Esophagus squamous epithelium (tissue), 5 donors: ENCODE results near the gene PLD6. TPM values are rescaled to one million over a fixed set of nuclear protein-coding genes. Genes with fewer than 3 reads are reported as not detected.
"Not testable (repeated sequence)": the region's sequence is repeated elsewhere in the genome, so short reads cannot be mapped to it uniquely, and the experiment has no call there.

Experiments
- DNase-seq: peaks from one replicate; lab custom pipeline; 2025; lab: John Stamatoyannopoulos, UW
- H3K27ac ChIP-seq, 4 donors: fragments of 200-600 bp; sonication (generic); one replicate each; pipeline ENCODE4 v1.5.1; 2016 to 2019; ENCODE audit warnings: mild to moderate bottlenecking in 1 of 4
- H3K27me3 ChIP-seq, 4 donors: fragments of 200-600 bp; sonication (generic); 1 replicate in 3 of 4; 2 replicates in 1 of 4; pipeline versions ENCODE4 v1.5.1 to v1.6.0; 2017 to 2021; ENCODE audit warnings: antibody characterized with exemption in 1 of 4
- H3K36me3 ChIP-seq, 3 donors: fragments of 200-600 bp; sonication (generic); one replicate each; pipeline ENCODE4 v1.5.1; 2016 to 2019
- H3K4me1 ChIP-seq, 3 donors: fragments of 200-600 bp; sonication (generic); one replicate each; pipeline ENCODE4 v1.5.1; 2017 to 2019
- H3K4me3 ChIP-seq, 4 donors: fragments of 200-600 bp; sonication (generic); 1 replicate in 3 of 4; 2 replicates in 1 of 4; pipeline ENCODE4 v1.5.1; 2016 to 2019; ENCODE audit warnings: mild to moderate bottlenecking in 2 of 4, moderate library complexity in 1 of 4
- H3K9me3 ChIP-seq, 3 donors: fragments of 200-600 bp; sonication (generic); one replicate each; pipeline ENCODE4 v1.5.1; 2016 to 2019
- POLR2A ChIP-seq, 4 donors: fragments of 450-650 bp; IDR thresholded peaks; one replicate each; pipeline ENCODE4 v1.6.1; 2017; ENCODE audit warnings: antibody characterized with exemption in 4 of 4, mild to moderate bottlenecking in 4 of 4, moderate library complexity in 3 of 4
- WGBS, 2 donors: methylation state at CpG; one replicate each; pipeline ENCODE4 v1.1.5; 2018; 5-methylcytosine and 5-hydroxymethylcytosine counted together
- intact Hi-C: fragments of 100-400 bp; cut with DNase I; formaldehyde crosslinking; loops from one replicate; pipeline ENCODE4 v1.15.0; 2022
- total RNA-seq, 4 donors: library from RNA; depleted of rRNA; stranded (reverse); fragments of >200 nt; gene quantifications; one replicate each; pipeline ENCODE4 v1.1.0, GENCODE V29; 2016
- TF ChIP-seq, protein P1 (sequence below), 6 experiments: fragments of 450-650 bp in 4 of 6; fragments of 200-600 bp in 2 of 6; sonication (generic) in 2 of 6; IDR thresholded peaks; one replicate each; pipeline ENCODE4 v1.5.1; 2016 to 2019; ENCODE audit warnings: antibody characterized with exemption in 6 of 6, mild to moderate bottlenecking in 4 of 6, moderate library complexity in 4 of 6
- donor health status: DM: yes; HTN: yes; CAD: no.

PLD6 gene
- total RNA-seq, 4 donors from 2014 or later = 0.45 to 1.9 (median 0.95) TPM

DNA sequence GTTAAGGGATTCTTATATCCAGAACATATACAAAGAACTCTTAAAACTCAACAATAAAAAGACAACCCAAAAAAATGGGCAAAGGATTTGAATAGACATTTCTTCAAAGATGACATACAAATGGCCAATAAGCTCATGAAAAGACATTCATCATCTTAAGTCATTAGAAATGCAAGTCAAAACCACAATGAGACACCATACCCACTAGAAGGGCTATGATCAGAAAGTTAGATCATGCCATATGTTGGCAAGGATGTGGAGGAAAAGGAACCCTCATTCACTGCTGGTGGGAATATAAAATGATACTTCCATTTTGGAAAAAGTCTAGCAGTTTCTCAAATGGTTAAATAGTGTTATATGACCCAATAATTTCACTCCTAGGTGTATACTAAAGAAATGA lies 9.4 kb downstream of the PLD6 start:
- Histone ChIP-seq H3K4me3 (no peak overlapping the region), H3K36me3 (no peaks in the 10 kb centered on the region), H3K27ac (no peak overlapping the region), H3K9me3 (no peaks in the 10 kb centered on the region), H3K27me3 (no peaks in the 10 kb centered on the region), H3K4me1 (peaks cover 0 to 37% (median 10%) of the 10 kb centered on the region in 3 donors)
- no peak for DNase-seq
- intact Hi-C loops = no loop called here
- TF ChIP-seq POLR2A (IDR thresholded peaks at IDR 0.05) = no peak
- TF ChIP-seq, protein P1, sequence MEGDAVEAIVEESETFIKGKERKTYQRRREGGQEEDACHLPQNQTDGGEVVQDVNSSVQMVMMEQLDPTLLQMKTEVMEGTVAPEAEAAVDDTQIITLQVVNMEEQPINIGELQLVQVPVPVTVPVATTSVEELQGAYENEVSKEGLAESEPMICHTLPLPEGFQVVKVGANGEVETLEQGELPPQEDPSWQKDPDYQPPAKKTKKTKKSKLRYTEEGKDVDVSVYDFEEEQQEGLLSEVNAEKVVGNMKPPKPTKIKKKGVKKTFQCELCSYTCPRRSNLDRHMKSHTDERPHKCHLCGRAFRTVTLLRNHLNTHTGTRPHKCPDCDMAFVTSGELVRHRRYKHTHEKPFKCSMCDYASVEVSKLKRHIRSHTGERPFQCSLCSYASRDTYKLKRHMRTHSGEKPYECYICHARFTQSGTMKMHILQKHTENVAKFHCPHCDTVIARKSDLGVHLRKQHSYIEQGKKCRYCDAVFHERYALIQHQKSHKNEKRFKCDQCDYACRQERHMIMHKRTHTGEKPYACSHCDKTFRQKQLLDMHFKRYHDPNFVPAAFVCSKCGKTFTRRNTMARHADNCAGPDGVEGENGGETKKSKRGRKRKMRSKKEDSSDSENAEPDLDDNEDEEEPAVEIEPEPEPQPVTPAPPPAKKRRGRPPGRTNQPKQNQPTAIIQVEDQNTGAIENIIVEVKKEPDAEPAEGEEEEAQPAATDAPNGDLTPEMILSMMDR (IDR thresholded peaks at IDR 0.05) = no peak

DNA sequence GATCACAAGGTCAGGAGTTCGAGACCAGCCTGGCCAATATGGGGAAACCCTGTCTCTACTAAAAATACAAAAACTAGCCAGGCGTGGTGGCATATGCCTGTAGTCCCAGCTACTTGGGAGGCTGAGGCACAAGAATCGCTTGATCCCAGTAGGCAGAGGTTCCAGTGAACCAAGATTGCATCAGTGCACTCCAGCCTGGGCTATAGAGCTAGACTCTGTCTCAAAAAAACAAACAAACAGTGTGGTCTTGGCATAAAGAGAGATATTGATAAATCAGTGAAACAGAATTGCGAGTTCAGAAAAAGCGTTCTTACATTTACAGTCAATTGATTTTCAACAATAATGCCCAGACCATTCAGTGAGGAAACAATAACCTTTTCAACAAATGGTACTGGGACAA lies 10.7 kb downstream of the PLD6 start:
- H3K4me3 ChIP-seq, H3K27ac ChIP-seq, intact Hi-C loops, H3K9me3 ChIP-seq, DNase-seq, H3K36me3 ChIP-seq, H3K27me3 ChIP-seq: not testable (repeated sequence)
- WGBS, 2 donors = 94 to 95% methylated on average over 5 of the region's 5 CpGs
- peaks cover 0 to 38% (median 6%) of the 10 kb centered on the region in 3 donors for H3K4me1 ChIP-seq

DNA sequence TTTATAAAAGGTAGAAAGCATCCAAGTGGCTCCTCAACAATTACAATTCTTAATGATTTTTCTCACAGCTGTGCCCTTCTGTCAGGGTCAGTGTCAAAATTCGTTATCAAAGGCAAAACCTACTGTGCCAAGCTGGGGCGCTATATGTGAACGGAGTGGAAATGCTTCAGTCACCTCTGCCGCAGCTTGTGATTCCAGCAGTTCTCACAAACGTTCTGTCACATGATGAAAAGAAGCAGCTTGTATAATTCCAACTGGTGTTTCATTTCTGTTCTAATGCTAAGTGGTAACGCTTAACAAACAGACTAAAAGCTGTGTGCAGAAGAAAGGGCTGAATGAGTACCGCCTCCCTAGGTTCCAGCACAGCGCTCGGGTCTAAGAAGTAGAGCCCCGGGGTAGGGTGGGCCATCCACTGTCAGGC lies 14.2 kb downstream of the PLD6 start:
- Histone ChIP-seq H3K4me3 (no peak overlapping the region), H3K27ac (peak overlapping the region in 3 of 4 donors; percentile 47 to 70 (median 55)), H3K27me3 (no peaks in the 10 kb centered on the region), H3K36me3 (peaks cover 0 to 22% (median 0%) of the 10 kb centered on the region in 3 donors), H3K4me1 (peaks cover 7 to 48% (median 11%) of the 10 kb centered on the region in 3 donors), H3K9me3 (no peaks in the 10 kb centered on the region)
- no peak for DNase-seq
- TF ChIP-seq, protein P1 (IDR thresholded peaks at IDR 0.05) = no peak
- 59 to 65% methylated on average over 5 to 10 of the region's 10 CpGs for WGBS, 2 donors
- intact Hi-C loops = no loop called here

DNA sequence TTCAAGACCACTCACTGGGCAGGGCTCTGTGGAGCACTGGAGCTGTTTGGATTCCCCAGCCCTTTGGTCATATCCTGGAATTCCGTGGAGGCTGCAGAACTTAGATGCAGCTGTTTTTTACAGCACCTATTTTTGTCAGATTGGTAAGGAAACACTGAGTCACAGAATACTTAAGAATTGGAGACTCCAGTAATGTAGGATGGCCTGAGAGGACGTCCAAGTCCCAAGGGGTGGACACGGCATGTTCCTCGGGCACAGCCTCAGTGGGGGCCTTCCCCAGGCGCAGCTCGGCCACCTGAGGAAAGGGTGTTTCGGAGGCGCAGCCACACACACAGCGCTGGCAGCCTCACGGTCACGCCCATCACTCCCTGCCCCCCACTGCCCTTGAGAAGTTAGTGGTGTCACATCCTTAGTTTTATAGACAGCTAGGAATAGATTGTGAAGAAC lies 14.8 kb downstream of the PLD6 start:
- H3K36me3 ChIP-seq = peaks cover 0 to 24% (median 0%) of the 10 kb centered on the region in 3 donors
- no peaks in the 10 kb centered on the region for H3K27me3 ChIP-seq
- intact Hi-C loops = no loop called here
- H3K27ac ChIP-seq = peak overlapping the region in 3 of 4 donors; percentile 47 to 70 (median 55)
- H3K4me1 ChIP-seq = peaks cover 8 to 53% (median 17%) of the 10 kb centered on the region in 3 donors
- H3K9me3 ChIP-seq = no peaks in the 10 kb centered on the region
- no peak overlapping the region for H3K4me3 ChIP-seq
- WGBS, 2 donors = 59 to 80% methylated on average over 3 to 6 of the region's 11 CpGs
- DNase-seq = no peak
- TF ChIP-seq, protein P1 (IDR thresholded peaks at IDR 0.05) = no peak
- no peak for TF ChIP-seq POLR2A (IDR thresholded peaks at IDR 0.05)

DNA sequence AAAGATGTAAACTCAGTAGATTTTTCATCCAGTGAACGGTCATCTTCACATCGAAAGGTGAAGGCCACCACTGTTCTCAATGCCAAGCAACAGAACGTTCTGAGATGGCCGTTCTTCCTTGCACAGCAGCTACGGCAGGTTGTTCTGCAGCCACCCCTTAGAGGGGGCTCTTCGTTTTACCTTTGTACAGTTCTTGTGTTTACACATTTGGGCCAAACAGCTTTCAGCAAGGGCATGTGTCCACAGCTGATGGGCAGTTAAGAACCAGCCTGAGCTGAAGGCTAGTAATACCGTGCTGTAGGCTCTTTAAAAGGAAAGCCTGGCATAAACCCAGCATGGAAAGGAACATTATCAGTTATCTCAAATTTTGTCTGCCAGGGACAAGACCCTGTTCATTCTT lies 15.9 kb downstream of the PLD6 start:
- H3K27me3 ChIP-seq = no peaks in the 10 kb centered on the region
- 87 to 89% methylated on average over 7 of the region's 7 CpGs for WGBS, 2 donors
- H3K9me3 ChIP-seq = no peaks in the 10 kb centered on the region
- peaks cover 0 to 24% (median 0%) of the 10 kb centered on the region in 3 donors for H3K36me3 ChIP-seq
- peaks cover 8 to 65% (median 28%) of the 10 kb centered on the region in 3 donors for H3K4me1 ChIP-seq
- intact Hi-C loops = no loop called here
- TF ChIP-seq, protein P1 (IDR thresholded peaks at IDR 0.05) = no peak
- TF ChIP-seq POLR2A (IDR thresholded peaks at IDR 0.05) = no peak
- H3K4me3 ChIP-seq = no peak overlapping the region
- peak overlapping the region in 2 of 4 donors; percentile 0 to 47 for H3K27ac ChIP-seq
- no peak for DNase-seq

DNA sequence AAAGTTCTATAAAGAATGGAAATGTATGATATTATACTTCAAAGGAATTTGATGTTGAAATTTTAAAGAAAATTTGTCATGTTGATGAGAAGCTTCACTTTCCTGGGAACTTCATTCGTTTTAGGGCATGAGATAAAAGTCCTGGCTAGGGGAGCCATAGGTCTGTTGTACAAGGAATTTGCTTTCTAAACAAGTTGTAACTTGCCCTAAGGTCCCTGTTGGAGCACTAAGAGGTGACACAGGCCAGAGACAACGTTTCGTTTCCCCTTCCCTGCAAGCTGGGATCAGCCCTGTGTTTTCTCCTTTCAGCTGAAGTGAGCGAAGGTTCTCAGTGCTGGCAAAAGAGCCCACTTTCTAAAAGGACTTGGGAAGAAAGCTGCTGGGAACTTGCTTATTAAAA lies 16.6 kb downstream of the PLD6 start:
- H3K4me3 ChIP-seq = no peak overlapping the region
- peaks cover 8 to 71% (median 29%) of the 10 kb centered on the region in 3 donors for H3K4me1 ChIP-seq
- TF ChIP-seq, protein P1 (IDR thresholded peaks at IDR 0.05) = no peak
- TF ChIP-seq POLR2A (IDR thresholded peaks at IDR 0.05) = no peak
- H3K27ac ChIP-seq = peak overlapping the region in 1 of 4 donors; percentile 21
- intact Hi-C loops = no loop called here
- no peak for DNase-seq
- WGBS, 2 donors = 40 to 65% methylated on average over 4 of the region's 4 CpGs
- no peaks in the 10 kb centered on the region for H3K9me3 ChIP-seq
- no peaks in the 10 kb centered on the region for H3K27me3 ChIP-seq
- H3K36me3 ChIP-seq = peaks cover 0 to 28% (median 0%) of the 10 kb centered on the region in 3 donors
